Vagina (tissue), 2 donors: Measurements from ENCODE around the gene TJP1.

Experiments
- CTCF ChIP-seq, 3 experiments: fragments of 450-650 bp in 2 of 3; fragments of 200-600 bp in 1 of 3; sonication (generic) in 1 of 3; IDR thresholded peaks; one replicate each; pipeline ENCODE4 v1.5.1; 2017 to 2019; ENCODE audit warnings: antibody characterized with exemption in 3 of 3, mild to moderate bottlenecking in 2 of 3, moderate library complexity in 2 of 3
- POLR2A ChIP-seq, 2 donors: fragments of 450-650 bp; IDR thresholded peaks; one replicate each; pipeline ENCODE4 v1.6.1; 2017; ENCODE audit warnings: antibody characterized with exemption in 2 of 2, mild to moderate bottlenecking in 2 of 2, moderate library complexity in 2 of 2

DNA sequence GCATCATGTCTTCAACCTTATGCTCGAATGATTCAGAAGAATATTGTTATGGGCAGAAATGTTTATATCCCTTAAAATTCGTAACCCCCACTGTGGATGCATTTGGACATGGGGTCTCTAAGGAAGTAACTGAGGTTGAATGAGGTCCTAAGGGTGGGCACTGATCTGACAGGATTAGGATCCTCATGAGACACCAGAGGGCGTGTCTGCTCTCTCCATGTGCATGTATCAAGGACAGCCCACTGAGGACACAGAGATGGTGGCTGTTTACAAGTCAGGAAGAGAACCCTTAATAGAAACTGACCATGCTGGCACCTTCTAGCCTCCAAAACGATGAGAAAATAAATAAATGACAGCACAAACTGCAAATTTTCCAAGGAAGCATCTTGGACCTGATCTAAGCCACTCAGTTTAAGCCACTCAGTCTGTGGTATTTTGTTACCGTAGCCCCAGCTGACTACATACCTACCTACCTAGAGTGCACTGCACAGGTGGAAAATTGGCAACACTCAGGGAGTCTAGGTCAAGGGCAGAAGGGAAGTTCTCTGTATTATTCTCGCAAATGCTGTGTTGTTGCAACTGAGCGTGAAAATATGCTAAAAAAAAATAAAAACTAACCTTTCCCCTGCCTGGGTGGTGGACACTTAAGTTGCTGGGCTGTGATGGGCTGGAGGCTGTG lies 126.6 kb downstream of the TJP1 start:
- TF ChIP-seq CTCF (IDR thresholded peaks at IDR 0.05), result no peak
- TF ChIP-seq POLR2A (IDR thresholded peaks at IDR 0.05), result no peak
